ENCODE data around the gene ULBP2.
"Not testable (repeated sequence)": the region's sequence is repeated elsewhere in the genome, so short reads cannot be mapped to it uniquely, and the experiment has no call there.

The ULBP2 gene

DNA sequence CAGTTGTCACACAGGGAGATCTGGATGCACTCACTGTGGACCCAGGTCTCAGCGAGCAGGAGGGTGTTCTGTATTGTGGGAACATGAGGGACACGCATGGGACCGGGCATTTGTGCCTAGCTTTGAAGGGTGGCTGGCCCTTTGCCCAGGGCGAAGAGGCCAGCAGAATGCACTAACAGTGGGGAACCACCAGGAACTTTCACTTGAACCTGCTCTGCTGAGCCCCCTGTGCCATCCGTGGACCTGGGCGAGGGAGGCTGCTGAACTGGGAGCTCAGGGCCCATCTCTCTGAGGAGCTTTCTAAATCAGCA, 1.2 kb upstream of the ULBP2 start:
- H3K36me3 Mint-ChIP-seq (ENCODE audit: low read depth) = no peaks in the 10 kb centered on the region

DNA sequence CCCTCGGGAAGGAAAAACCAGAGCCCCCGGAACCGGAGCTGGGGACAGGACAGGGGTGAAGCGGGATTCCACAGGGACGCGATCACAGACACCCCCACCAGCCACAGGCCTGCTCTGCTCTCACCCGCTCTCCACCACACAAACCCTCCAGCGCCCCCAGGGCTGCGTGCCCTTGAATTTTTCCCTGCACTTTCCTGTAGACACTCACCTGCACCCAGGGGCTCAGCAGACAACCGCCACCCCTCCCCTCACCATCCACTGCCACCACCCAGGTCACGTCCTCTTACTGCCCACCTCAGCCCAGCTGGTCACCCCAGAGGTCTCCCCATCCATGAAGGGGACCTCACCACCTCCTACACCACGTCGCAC, 631 bp downstream of the ULBP2 start:
- Mint-ChIP-seq H3K9me3 (no peaks in the 10 kb centered on the region), H3K36me3 (ENCODE audit: low read depth) (no peaks in the 10 kb centered on the region), H3K4me3 (peak overlapping the region; percentile 75), H3K27ac (no peak overlapping the region), H3K27me3 (peaks cover 78% of the 10 kb centered on the region), H3K4me1 (ENCODE audit: low read depth) (peaks cover 33% of the 10 kb centered on the region)
- intact Hi-C loops (cut with micrococcal nuclease) = no loop called here

More for the DNA sequence above, 1.2 kb upstream of the ULBP2 start:
- no peaks in the 10 kb centered on the region for H3K9me3 Mint-ChIP-seq
- no peak overlapping the region for H3K4me3 Mint-ChIP-seq
- H3K27ac Mint-ChIP-seq = no peak overlapping the region
- peaks cover 33% of the 10 kb centered on the region for H3K4me1 Mint-ChIP-seq (ENCODE audit: low read depth)
- H3K27me3 Mint-ChIP-seq = peaks cover 88% of the 10 kb centered on the region
- intact Hi-C loops (cut with micrococcal nuclease) = no loop called here

DNA sequence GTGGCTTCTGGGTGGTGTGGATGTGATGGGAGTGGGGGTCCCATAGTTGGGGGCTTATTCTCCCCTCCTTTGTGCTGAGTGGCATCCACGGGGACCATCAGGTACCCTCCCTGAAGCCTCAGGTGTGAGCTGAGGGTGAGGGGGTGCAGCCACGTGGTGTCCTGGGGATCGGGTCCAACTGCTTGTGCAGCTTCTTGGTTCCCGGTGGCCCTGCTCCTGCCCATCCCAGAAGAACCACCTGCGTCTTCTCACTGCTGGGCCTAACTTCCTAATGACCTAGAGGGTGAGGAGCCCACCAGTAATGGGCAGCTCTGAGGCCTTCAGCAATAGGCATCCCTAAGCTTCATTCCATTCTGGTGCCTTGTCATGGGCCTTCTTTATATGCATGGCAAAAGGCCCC, 1.5 kb downstream of the ULBP2 start:
- H3K9me3 Mint-ChIP-seq; H3K27ac Mint-ChIP-seq; intact Hi-C loops (cut with micrococcal nuclease); H3K4me3 Mint-ChIP-seq; H3K36me3 Mint-ChIP-seq (ENCODE audit: low read depth): not testable (repeated sequence)
- Mint-ChIP-seq H3K27me3 (peaks cover 77% of the 10 kb centered on the region), H3K4me1 (ENCODE audit: low read depth) (peaks cover 29% of the 10 kb centered on the region)

DNA sequence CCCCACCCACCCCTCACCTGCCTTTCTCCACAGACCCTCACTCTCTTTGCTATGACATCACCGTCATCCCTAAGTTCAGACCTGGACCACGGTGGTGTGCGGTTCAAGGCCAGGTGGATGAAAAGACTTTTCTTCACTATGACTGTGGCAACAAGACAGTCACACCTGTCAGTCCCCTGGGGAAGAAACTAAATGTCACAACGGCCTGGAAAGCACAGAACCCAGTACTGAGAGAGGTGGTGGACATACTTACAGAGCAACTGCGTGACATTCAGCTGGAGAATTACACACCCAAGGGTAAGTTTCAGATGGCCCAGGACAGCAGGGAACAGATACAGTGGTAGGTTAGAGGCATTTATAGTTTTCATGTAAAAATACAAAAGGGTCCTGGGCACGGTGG, 3.5 kb downstream of the ULBP2 start:
- H3K27me3 Mint-ChIP-seq = peaks cover 70% of the 10 kb centered on the region
- H3K9me3 Mint-ChIP-seq; H3K36me3 Mint-ChIP-seq (ENCODE audit: low read depth); H3K4me3 Mint-ChIP-seq; H3K27ac Mint-ChIP-seq; intact Hi-C loops (cut with micrococcal nuclease): not testable (repeated sequence)
- H3K4me1 Mint-ChIP-seq (ENCODE audit: low read depth) = peaks cover 19% of the 10 kb centered on the region

DNA sequence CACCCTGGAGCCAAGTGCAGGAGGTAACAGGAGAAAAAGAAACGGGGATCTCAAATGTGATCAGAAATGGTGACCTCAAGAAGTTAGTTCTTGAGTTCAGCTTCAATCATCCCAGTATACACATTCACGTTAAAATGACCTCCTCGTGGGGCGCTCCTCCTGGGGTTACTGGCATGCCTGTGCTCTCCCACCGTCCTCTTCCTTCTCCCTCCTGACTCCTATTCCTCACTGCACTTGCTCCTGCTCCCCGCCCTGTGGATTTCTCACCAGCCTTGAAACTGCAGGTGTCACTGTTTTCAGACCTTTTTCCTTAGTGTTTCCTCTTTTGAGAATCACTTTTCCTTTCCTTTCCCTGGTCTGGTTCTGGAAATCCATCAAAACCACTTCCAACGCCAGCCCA, 4.8 kb downstream of the ULBP2 start:
- H3K27ac Mint-ChIP-seq; H3K36me3 Mint-ChIP-seq (ENCODE audit: low read depth); intact Hi-C loops (cut with micrococcal nuclease); H3K9me3 Mint-ChIP-seq; H3K4me3 Mint-ChIP-seq: not testable (repeated sequence)
- peaks cover 12% of the 10 kb centered on the region for H3K4me1 Mint-ChIP-seq (ENCODE audit: low read depth)
- H3K27me3 Mint-ChIP-seq = peaks cover 70% of the 10 kb centered on the region

DNA sequence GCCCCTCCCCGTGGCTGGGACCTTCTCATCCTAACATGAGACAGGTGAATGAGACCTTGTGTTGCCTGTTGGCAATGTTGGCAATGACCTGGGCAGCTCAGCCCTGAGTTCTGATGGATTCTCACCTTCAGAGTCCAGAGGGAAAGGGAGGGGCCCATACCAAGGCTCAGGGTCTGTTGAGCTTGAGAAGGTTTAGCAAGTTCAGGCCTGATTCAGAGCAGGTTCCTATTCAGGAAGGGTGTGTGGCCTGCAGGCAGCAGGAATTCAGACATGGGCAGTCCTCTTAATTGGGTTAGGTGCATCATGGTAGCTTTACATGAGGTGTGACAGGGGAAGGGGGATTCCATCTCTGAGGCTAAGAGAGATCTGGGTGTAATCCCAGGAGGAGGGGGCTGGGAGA, 5.7 kb downstream of the ULBP2 start:
- H3K36me3 Mint-ChIP-seq (ENCODE audit: low read depth); H3K27ac Mint-ChIP-seq; H3K4me3 Mint-ChIP-seq; intact Hi-C loops (cut with micrococcal nuclease); H3K4me1 Mint-ChIP-seq (ENCODE audit: low read depth); H3K9me3 Mint-ChIP-seq: not testable (repeated sequence)
- H3K27me3 Mint-ChIP-seq = peaks cover 69% of the 10 kb centered on the region

DNA sequence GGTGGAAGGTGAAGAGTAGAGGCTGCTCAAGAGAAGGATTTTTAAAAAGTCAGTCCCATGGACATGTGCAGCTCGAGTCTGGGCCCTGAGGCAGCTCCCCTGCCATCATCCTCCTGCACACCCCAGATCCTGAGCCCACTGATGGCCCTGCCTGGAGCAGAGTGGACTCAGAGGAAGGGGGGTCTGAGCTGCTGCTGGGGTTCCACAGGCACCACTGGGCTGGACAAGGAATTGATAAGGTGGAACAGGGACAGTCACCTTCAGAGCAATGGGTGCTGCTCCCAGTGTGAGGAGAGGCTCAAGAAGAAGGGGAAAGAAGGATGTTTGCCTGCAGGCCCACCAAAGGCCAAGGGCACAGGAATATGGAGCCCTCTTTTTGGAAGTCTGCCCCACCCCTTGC, 6.2 kb downstream of the ULBP2 start:
- peaks cover 69% of the 10 kb centered on the region for H3K27me3 Mint-ChIP-seq
- H3K9me3 Mint-ChIP-seq = no peaks in the 10 kb centered on the region
- H3K4me1 Mint-ChIP-seq (ENCODE audit: low read depth) = no peaks in the 10 kb centered on the region
- intact Hi-C loops (cut with micrococcal nuclease) = no loop called here
- H3K4me3 Mint-ChIP-seq = no peak overlapping the region
- H3K36me3 Mint-ChIP-seq (ENCODE audit: low read depth) = no peaks in the 10 kb centered on the region
- H3K27ac Mint-ChIP-seq = no peak overlapping the region

DNA sequence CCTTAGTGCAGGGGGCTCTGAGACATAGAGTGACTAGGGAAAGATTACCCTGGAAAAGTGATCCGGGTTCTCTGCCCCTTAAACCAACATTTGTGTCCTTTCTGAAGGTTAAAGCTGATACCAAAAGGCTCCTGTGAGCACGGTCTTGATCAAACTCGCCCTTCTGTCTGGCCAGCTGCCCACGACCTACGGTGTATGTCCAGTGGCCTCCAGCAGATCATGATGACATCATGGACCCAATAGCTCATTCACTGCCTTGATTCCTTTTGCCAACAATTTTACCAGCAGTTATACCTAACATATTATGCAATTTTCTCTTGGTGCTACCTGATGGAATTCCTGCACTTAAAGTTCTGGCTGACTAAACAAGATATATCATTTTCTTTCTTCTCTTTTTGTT, 6.8 kb downstream of the ULBP2 start:
- H3K27ac Mint-ChIP-seq = no peak overlapping the region
- H3K4me3 Mint-ChIP-seq = no peak overlapping the region
- no peaks in the 10 kb centered on the region for H3K9me3 Mint-ChIP-seq
- no peaks in the 10 kb centered on the region for H3K4me1 Mint-ChIP-seq (ENCODE audit: low read depth)
- H3K36me3 Mint-ChIP-seq (ENCODE audit: low read depth) = no peaks in the 10 kb centered on the region
- intact Hi-C loops (cut with micrococcal nuclease) = no loop called here
- H3K27me3 Mint-ChIP-seq = peaks cover 70% of the 10 kb centered on the region

DNA sequence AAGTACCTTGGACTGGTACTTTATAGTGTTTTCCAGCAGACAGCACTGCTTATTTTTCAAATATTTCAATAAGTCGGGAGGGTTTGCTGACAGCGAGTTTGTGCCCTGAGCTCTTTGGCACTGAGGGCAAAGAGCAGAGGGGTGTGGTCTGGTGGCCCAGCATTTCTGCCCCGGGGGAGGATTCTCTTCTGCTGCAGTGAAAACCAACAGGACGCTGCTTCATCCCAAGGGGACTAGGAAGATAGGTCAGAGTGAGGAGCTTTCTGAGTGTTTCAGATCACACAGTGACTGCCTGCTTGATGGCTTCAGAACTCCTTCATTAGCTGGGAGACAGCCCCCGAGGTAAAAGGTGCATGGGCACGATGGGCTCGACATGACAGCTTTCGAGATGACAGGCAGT, 8.6 kb downstream of the ULBP2 start:
- Mint-ChIP-seq H3K4me1 (ENCODE audit: low read depth) (peaks cover 5% of the 10 kb centered on the region), H3K27ac (no peak overlapping the region), H3K27me3 (peaks cover 75% of the 10 kb centered on the region), H3K36me3 (ENCODE audit: low read depth) (no peaks in the 10 kb centered on the region), H3K9me3 (no peaks in the 10 kb centered on the region), H3K4me3 (no peak overlapping the region)
- intact Hi-C loops (cut with micrococcal nuclease) = no loop called here

DNA sequence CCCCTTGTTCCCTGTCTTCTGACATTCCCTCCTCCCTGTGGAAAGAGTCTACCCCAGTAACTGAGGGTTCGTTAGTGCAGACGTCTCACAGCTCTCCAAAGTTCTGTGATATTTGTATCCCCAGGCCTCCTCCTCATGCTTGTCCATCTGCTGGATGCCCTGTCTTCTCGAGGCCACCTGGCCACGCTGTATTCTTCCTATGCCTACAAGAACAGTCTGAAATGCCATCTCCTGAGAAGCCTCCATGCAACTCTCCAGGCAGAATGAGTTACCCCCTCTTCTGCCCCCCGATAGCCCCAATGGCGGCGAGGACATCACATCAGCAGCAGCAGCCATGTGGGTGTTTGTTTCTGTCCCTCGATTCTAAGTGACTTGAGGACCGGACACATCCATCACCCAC, 9.3 kb downstream of the ULBP2 start:
- Mint-ChIP-seq H3K9me3 (no peaks in the 10 kb centered on the region), H3K27me3 (peaks cover 80% of the 10 kb centered on the region), H3K36me3 (ENCODE audit: low read depth) (no peaks in the 10 kb centered on the region), H3K27ac (no peak overlapping the region), H3K4me3 (no peak overlapping the region), H3K4me1 (ENCODE audit: low read depth) (peaks cover 5% of the 10 kb centered on the region)
- intact Hi-C loops (cut with micrococcal nuclease) = no loop called here

DNA sequence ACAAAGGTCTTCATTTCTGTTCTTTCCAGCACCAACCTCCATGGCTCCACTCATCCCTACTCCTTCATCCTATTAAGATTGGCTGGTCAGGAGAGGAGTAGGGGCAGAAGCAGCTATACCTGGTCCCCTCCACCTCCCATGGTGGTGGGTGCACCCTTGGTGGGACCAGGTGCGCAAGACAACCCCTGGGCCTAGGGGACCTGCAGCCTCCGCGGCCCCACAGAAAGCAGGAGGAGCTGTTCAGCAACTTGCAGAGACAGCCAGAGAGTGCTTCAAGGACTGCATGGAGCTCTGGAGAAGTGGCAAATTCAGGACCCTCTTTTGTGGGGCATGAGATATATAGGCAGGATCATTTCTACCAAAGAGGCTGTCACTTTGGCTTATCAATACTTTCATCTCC, 9.8 kb downstream of the ULBP2 start:
- intact Hi-C loops (cut with micrococcal nuclease) = no loop called here
- no peak overlapping the region for H3K27ac Mint-ChIP-seq
- H3K27me3 Mint-ChIP-seq = peaks cover 79% of the 10 kb centered on the region
- H3K4me3 Mint-ChIP-seq = no peak overlapping the region
- H3K9me3 Mint-ChIP-seq = no peaks in the 10 kb centered on the region
- H3K36me3 Mint-ChIP-seq (ENCODE audit: low read depth) = no peaks in the 10 kb centered on the region
- H3K4me1 Mint-ChIP-seq (ENCODE audit: low read depth) = peaks cover 5% of the 10 kb centered on the region

DNA sequence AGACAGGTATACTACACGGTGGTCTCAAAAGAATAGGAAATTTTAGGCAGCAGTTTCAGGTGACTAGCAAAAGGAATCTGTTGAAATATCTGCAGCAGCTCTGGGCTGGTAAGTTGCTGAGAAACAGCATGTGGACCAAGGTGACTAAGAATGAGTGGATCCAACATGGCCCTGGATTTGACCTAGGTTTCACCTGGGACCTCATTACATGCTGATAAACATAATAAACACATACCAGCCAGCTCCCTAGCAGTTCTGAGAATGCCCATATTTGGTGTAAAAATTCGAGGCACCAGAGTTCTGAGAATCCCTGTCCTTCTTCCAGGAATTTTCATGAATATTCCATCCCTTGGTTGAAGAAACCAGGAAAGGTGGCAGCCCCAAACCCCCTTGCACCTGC, 11.6 kb downstream of the ULBP2 start:
- H3K27ac Mint-ChIP-seq; H3K9me3 Mint-ChIP-seq; H3K36me3 Mint-ChIP-seq (ENCODE audit: low read depth); intact Hi-C loops (cut with micrococcal nuclease); H3K4me3 Mint-ChIP-seq; H3K4me1 Mint-ChIP-seq (ENCODE audit: low read depth): not testable (repeated sequence)
- H3K27me3 Mint-ChIP-seq = peaks cover 76% of the 10 kb centered on the region

DNA sequence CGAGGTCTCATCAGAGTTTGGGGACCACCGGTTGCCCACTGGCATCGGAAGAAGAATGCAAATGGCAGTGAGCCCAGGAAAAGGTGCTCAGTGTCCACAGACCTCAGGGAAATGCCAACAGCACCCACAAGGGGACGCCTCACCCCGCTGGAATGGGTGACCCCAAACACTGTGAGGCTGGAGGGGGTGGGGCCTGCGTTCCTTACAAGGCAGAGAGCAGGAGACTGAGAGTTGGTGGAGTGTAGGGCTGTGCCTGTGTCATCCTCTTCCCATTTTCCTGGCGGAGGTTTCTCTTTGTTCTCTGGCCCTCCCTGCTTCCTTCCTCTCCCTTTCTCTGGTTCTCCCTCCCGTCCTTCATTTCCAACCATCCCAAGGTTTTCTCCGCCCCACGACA, 12.1 kb downstream of the ULBP2 start:
- peaks cover 77% of the 10 kb centered on the region for H3K27me3 Mint-ChIP-seq
- H3K9me3 Mint-ChIP-seq; intact Hi-C loops (cut with micrococcal nuclease); H3K4me3 Mint-ChIP-seq; H3K4me1 Mint-ChIP-seq (ENCODE audit: low read depth); H3K36me3 Mint-ChIP-seq (ENCODE audit: low read depth); H3K27ac Mint-ChIP-seq: not testable (repeated sequence)

DNA sequence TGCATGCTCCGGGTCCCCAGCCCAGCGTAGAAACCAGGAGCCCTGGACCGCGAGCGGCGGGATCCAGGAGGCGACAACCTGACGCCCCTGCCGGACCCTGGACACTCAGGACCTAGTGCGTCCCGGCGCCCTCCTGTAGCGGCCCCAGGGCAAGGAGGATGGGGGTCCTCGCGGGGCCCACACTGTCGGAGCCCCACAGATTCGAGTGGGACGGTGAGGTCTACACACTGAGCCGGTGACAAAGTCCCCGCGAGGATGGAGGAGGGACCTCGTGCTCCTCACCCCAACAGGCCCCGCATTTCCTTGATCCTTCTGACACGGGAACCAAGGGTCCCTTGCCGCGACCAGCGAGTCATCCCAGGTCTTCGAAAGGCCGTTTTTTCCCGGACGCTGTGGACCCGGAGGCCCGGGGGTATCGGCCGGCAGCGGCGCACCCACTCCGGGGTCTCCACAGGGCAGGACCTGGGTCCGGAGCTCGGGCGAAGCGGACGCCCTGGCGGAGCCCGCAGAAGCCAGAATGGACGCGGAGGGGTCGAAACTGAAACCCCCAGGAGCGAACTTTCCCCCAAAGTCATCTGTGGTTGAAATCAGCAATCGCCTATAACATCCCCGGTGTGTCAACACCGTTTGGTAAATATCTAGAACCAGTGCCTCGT, 12.6 kb downstream of the ULBP2 start:
- H3K27ac Mint-ChIP-seq; H3K4me1 Mint-ChIP-seq (ENCODE audit: low read depth); H3K4me3 Mint-ChIP-seq; H3K36me3 Mint-ChIP-seq (ENCODE audit: low read depth); intact Hi-C loops (cut with micrococcal nuclease); H3K9me3 Mint-ChIP-seq: not testable (repeated sequence)
- H3K27me3 Mint-ChIP-seq = peaks cover 81% of the 10 kb centered on the region

DNA sequence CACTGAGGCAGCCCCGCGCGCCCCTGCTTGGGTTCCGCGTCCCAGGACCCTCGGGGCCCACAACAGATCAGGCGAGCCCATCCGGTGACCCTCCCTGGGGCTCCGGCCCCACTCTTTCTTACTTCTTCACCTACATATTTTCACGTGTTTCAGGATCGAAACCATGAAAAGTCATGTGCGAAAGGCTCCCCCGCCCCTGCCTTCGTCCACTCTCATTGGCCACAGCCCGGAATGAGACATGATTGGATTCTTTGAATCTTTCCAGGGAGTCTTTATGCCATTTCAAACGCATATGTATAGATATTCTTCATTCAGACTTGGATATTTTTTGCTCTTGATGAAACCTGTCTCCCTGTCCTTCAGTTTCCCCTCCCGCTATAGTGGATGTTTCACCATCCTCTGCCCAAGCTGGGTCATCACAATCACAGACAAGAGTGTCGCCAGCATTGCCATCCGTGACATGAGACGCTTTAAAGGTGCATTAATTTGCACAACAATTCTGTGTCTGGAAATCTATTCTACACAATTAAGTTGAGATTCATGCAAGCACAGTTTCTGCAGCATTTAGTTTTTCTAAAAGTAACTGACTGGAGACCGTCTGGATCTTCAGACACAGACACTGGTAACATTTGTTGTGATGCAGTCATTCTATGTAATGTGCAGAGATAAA, 13.3 kb downstream of the ULBP2 start:
- H3K27ac Mint-ChIP-seq; intact Hi-C loops (cut with micrococcal nuclease); H3K4me1 Mint-ChIP-seq (ENCODE audit: low read depth); H3K9me3 Mint-ChIP-seq; H3K36me3 Mint-ChIP-seq (ENCODE audit: low read depth); H3K4me3 Mint-ChIP-seq: not testable (repeated sequence)
- H3K27me3 Mint-ChIP-seq = peaks cover 80% of the 10 kb centered on the region

Data from dendritic cell treated with granulocyte-macrophage colony-stimulating factor and Interleukin-4, amounts not matched to agents 40 ng/mL and 50 ng/mL, for 4 days (primary cell).